ENCODE results near the gene LRCH1. TPM values are rescaled to one million over a fixed set of nuclear protein-coding genes. Genes with fewer than 3 reads are reported as not detected.

Gene LRCH1
- polyA plus RNA-seq, 1 of the 3 experiments (the other 2 are of a cell fraction): 5.5 TPM

- H3K9ac ChIP-seq: no peak overlapping the region
- no peak overlapping the region for H2AFZ ChIP-seq (ENCODE audit: low read depth)
- H3K4me2 ChIP-seq: no peak overlapping the region
- no peaks in the 10 kb centered on the region for H3K36me3 ChIP-seq (replicated peaks in 1 of 2; ENCODE audit: control insufficient read depth in 1 of 2, insufficient read depth in 2 of 2, low read length in 1 of 2)
- no peak for DNase-seq
- no peaks in the 10 kb centered on the region for H3K79me2 ChIP-seq (ENCODE audit: insufficient read depth)
- TF ChIP-seq SIN3A (IDR thresholded peaks at IDR 0.05; ENCODE audit: borderline replicate concordance, low read depth, low read length): no peak
- TF ChIP-seq MXI1 (IDR thresholded peaks at IDR 0.05; ENCODE audit: low read depth, low read length): no peak
- TF ChIP-seq USF1 (IDR thresholded peaks at IDR 0.05; ENCODE audit: borderline replicate concordance, low read depth): no peak
- TF ChIP-seq RXRA (IDR thresholded peaks at IDR 0.05; ENCODE audit: borderline replicate concordance, low read depth): no peak
- no peak for TF ChIP-seq RAD21 (IDR thresholded peaks at IDR 0.05; ENCODE audit: low read length)
- no peak for TF ChIP-seq GATA2 (CRISPR knock-in tag; IDR thresholded peaks at IDR 0.05)
- no peak for TF ChIP-seq YY1 (IDR thresholded peaks at IDR 0.05; ENCODE audit: low read depth)
- TF ChIP-seq ZBTB33 (IDR thresholded peaks at IDR 0.05; ENCODE audit: borderline replicate concordance, low read depth): no peak
- TF ChIP-seq JUND (IDR thresholded peaks at IDR 0.05): no peak
- TF ChIP-seq PBX3 (IDR thresholded peaks at IDR 0.05): no peak
- TF ChIP-seq EZH2phosphoT487 (IDR thresholded peaks at IDR 0.05; ENCODE audit: borderline replicate concordance, low read depth): no peak
- TF ChIP-seq FOSL2 (IDR thresholded peaks at IDR 0.05; ENCODE audit: borderline replicate concordance, low read depth): no peak
- TF ChIP-seq RFX5 (IDR thresholded peaks at IDR 0.05; ENCODE audit: low read length): no peak
- TF ChIP-seq CHD2 (IDR thresholded peaks at IDR 0.05; ENCODE audit: low read length, partially characterized antibody): no peak
- TF ChIP-seq POLR2AphosphoS5 (IDR thresholded peaks at IDR 0.05; ENCODE audit: low read depth, low read length): no peak
- no peak for TF ChIP-seq FOXJ3 (CRISPR knock-in tag; IDR thresholded peaks at IDR 0.05)
- no peak for TF ChIP-seq TAF1 (IDR thresholded peaks at IDR 0.05; ENCODE audit: borderline replicate concordance, low read depth, low read length)
- TF ChIP-seq ELF1 (IDR thresholded peaks at IDR 0.05): no peak
- TF ChIP-seq NRF1 (IDR thresholded peaks at IDR 0.05; ENCODE audit: low read depth, low read length): no peak
- H3K9me3 ChIP-seq: no peaks in the 10 kb centered on the region; the same call in 1 of the 2 replicates
- POLR2A ChIA-PET: no interaction called here
- no peaks in the 10 kb centered on the region for H3F3A ChIP-seq (replicated peaks; ENCODE audit: insufficient read depth)
- no peak overlapping the region for H3K27ac ChIP-seq (ENCODE audit: low read depth in 2 of 2, low read length in 1 of 2)
- no peaks in the 10 kb centered on the region for H3K27me3 ChIP-seq (ENCODE audit: insufficient read depth)
- no peaks in the 10 kb centered on the region; a peak in 1 of 4 replicates for H3K4me1 ChIP-seq (ENCODE audit: control insufficient read depth in 1 of 2, insufficient read depth in 2 of 2, low read depth in 1 of 2, low read length in 1 of 2)
- no peaks in the 10 kb centered on the region for H3K9me2 ChIP-seq
- 70% methylated on average over 4 of the region's 4 CpGs for WGBS (ENCODE audit: low lambda C conversion rate)
- CTCF ChIA-PET: no interaction called here
- no peaks in the 10 kb centered on the region for H4K20me1 ChIP-seq (ENCODE audit: insufficient read depth)
- H3K4me3 ChIP-seq (ENCODE audit: low read depth in 2 of 2, low read length in 1 of 2): no peak overlapping the region
Observed at GRCh38 chr13:46519182-46519581, 33.8 kb upstream of the LRCH1 start.

All from SK-N-SH (cell line).